Epithelial cell of proximal tubule (primary cell): ENCODE measurements around the gene WBP1L. TPM values are rescaled to one million over a fixed set of nuclear protein-coding genes. Genes with fewer than 3 reads are reported as not detected.

ENCODE experiments used
- DNase-seq: peaks from one replicate; pipeline ENCODE4 v3.0.0-alpha.2; 2011; ENCODE audit warnings: low read depth
- H3K4me3 ChIP-seq: 2 replicates; pipeline ENCODE4 v1.5.1; 2011; ENCODE audit warnings: low read depth, mild to moderate bottlenecking, low read length
- CTCF ChIP-seq: conservative IDR thresholded peaks from 2 replicates; pipeline ENCODE4 v1.5.1; 2012; ENCODE audit warnings: low read depth, mild to moderate bottlenecking, low read length
- total RNA-seq: library from RNA; depleted of rRNA; stranded (reverse); fragments of >200 nt; gene quantifications from 2 replicates; pipeline ENCODE4 v1.2.3, GENCODE V29; 2015

WBP1L gene
- total RNA-seq, 1 donor from 2014 or later, result 18.4 TPM

GRCh38 chr10:102863660-102864059, 119.9 kb downstream of the WBP1L start:
- no peak overlapping the region for H3K4me3 ChIP-seq
- DNase-seq, result no peak
- no peak for TF ChIP-seq CTCF

- TF ChIP-seq CTCF, result no peak
- DNase-seq, result no peak
- H3K4me3 ChIP-seq, result no peak overlapping the region
Measured at GRCh38 chr10:102865620-102866019, 121.9 kb downstream of the WBP1L start.

Other genes starting within 250 kb of the WBP1L start
- 129 and 136 TPM in 2 replicates for gene ACTR1A, start 241.2 kb upstream of the WBP1L start, total RNA-seq
- gene SUFU, start 240.0 kb upstream of the WBP1L start, total RNA-seq, result 4.4 and 6.2 TPM in 2 replicates
- 120 and 182 TPM in 2 replicates for gene TRIM8, start 99.5 kb upstream of the WBP1L start, total RNA-seq
- gene ARL3, start 29.6 kb upstream of the WBP1L start, total RNA-seq, result 7.5 and 9.5 TPM in 2 replicates
- 5.3 and 18.9 TPM in 2 replicates for gene SFXN2, start 29.3 kb upstream of the WBP1L start, total RNA-seq
- gene CYP17A1, start 93.5 kb downstream of the WBP1L start, total RNA-seq, result not detected in 2 replicates
- 10.1 and 10.5 TPM in 2 replicates for gene BORCS7, start 110.3 kb downstream of the WBP1L start, total RNA-seq
- 10.7 and 17.1 TPM in 2 replicates for gene AS3MT, start 125.5 kb downstream of the WBP1L start, total RNA-seq
- gene CNNM2, start 174.3 kb downstream of the WBP1L start, total RNA-seq, result 1.2 and 1.3 TPM in 2 replicates